Gastrocnemius medialis (tissue), 4 donors: ENCODE results near the gene MAPK13.

Source experiments
- CTCF ChIP-seq, 5 experiments: fragments of 450-650 bp in 3 of 5; fragments of 200-600 bp in 2 of 5; sonication (generic) in 2 of 5; IDR thresholded peaks in 4 of 5; conservative IDR thresholded peaks in 1 of 5; 1 replicate in 4 of 5; 2 replicates in 1 of 5; pipeline ENCODE4 v1.5.1; 2016 to 2019; ENCODE audit warnings: antibody characterized with exemption in 5 of 5, mild to moderate bottlenecking in 3 of 5, moderate library complexity in 3 of 5
- POLR2A ChIP-seq, 2 donors: fragments of 450-650 bp; IDR thresholded peaks; one replicate each; pipeline ENCODE4 v1.6.1; 2017; ENCODE audit warnings: antibody characterized with exemption in 2 of 2, mild to moderate bottlenecking in 2 of 2, moderate library complexity in 2 of 2

GRCh38 chr6:36128793-36129192, 1.5 kb upstream of the MAPK13 start:
- TF ChIP-seq POLR2A (IDR thresholded peaks at IDR 0.05) (no peak), CTCF (IDR thresholded peaks at IDR 0.05 in 4 of 5, conservative IDR thresholded peaks at IDR 0.05 in 1 of 5) (no peak)
